Activated CD8-positive, alpha-beta memory T cell treated with anti-CD3 and anti-CD28 coated beads, Interleukin-2, amount 50 U/mL, for 48 hours (primary cell): Measurements from ENCODE around the gene CHMP3.
"Not testable (repeated sequence)": the region's sequence is repeated elsewhere in the genome, so short reads cannot be mapped to it uniquely, and the experiment has no call there.

ENCODE experiments used
- DNase-seq: peaks from one replicate; pipeline ENCODE4 v3.0.0-alpha.2; 2020

The CHMP3 gene

GRCh38 chr2:86548913-86549396 is 14.3 kb downstream of the CHMP3 start:
- DNase-seq = not testable (repeated sequence)

- DNase-seq = not testable (repeated sequence)
These were observed 14.9 kb downstream of the CHMP3 start for GRCh38 chr2:86548165-86548912.

- not testable (repeated sequence) for DNase-seq
These were observed 17.8 kb downstream of the CHMP3 start for GRCh38 chr2:86545296-86545924.

GRCh38 chr2:86544278-86545099 is 18.8 kb downstream of the CHMP3 start:
- not testable (repeated sequence) for DNase-seq

- DNase-seq = no peak
These were observed 19.4 kb downstream of the CHMP3 start for GRCh38 chr2:86543793-86544192.

GRCh38 chr2:86543335-86543734 is 19.9 kb downstream of the CHMP3 start:
- no peak for DNase-seq

GRCh38 chr2:86542814-86543213 is 20.4 kb downstream of the CHMP3 start:
- no peak for DNase-seq

GRCh38 chr2:86541334-86541733 is 21.9 kb downstream of the CHMP3 start:
- DNase-seq = no peak

GRCh38 chr2:86533589-86533988 is 29.7 kb downstream of the CHMP3 start:
- no peak for DNase-seq

- DNase-seq = no peak
These were observed 37.6 kb downstream of the CHMP3 start for GRCh38 chr2:86525421-86526340.

- DNase-seq = no peak
These were observed 39.8 kb downstream of the CHMP3 start for GRCh38 chr2:86523491-86523890.

- no peak for DNase-seq
These were observed 40.5 kb downstream of the CHMP3 start for GRCh38 chr2:86522711-86523110.

- no peak for DNase-seq
These were observed 41.3 kb downstream of the CHMP3 start for GRCh38 chr2:86521922-86522321.

GRCh38 chr2:86520153-86520552 is 43.1 kb downstream of the CHMP3 start:
- no peak for DNase-seq

- DNase-seq = no peak
These were observed 43.9 kb downstream of the CHMP3 start for GRCh38 chr2:86519349-86519748.

GRCh38 chr2:86518481-86518880 is 44.8 kb downstream of the CHMP3 start:
- DNase-seq = no peak

GRCh38 chr2:86513948-86514660 is 49.1 kb downstream of the CHMP3 start:
- DNase-seq = no peak

GRCh38 chr2:86512892-86513291 is 50.4 kb downstream of the CHMP3 start:
- DNase-seq = no peak

GRCh38 chr2:86512034-86512433 is 51.2 kb downstream of the CHMP3 start:
- DNase-seq = no peak

GRCh38 chr2:86510436-86510933 is 52.8 kb downstream of the CHMP3 start:
- DNase-seq = no peak

- DNase-seq = no peak
These were observed 55.6 kb downstream of the CHMP3 start for GRCh38 chr2:86507600-86507999.
